Esophagus (tissue), 2 donors: ENCODE measurements around the gene CCDC192. TPM values are rescaled to one million over a fixed set of nuclear protein-coding genes. Genes with fewer than 3 reads are reported as not detected.

ENCODE experiments used
- H3K27ac ChIP-seq, 2 donors: one replicate each; pipeline ENCODE4 v1.5.1; 2013; ENCODE audit warnings: low read depth in 2 of 2, mild to moderate bottlenecking in 2 of 2, inconsistent platforms in 1 of 2, low read length in 1 of 2, moderate library complexity in 1 of 2
- H3K27me3 ChIP-seq, 2 donors: one replicate each; pipeline ENCODE4 v1.6.1; 2013; ENCODE audit warnings: low read length in 2 of 2, control low read depth in 1 of 2, mild to moderate bottlenecking in 1 of 2; ENCODE audit not compliant: insufficient read depth in 2 of 2, control insufficient read depth in 1 of 2
- H3K36me3 ChIP-seq, 2 donors: one replicate each; pipeline ENCODE4 v1.6.1; 2013; ENCODE audit warnings: low read length in 1 of 2; ENCODE audit not compliant: control insufficient read depth in 2 of 2, insufficient read depth in 2 of 2
- H3K4me1 ChIP-seq, 2 donors: one replicate each; pipeline ENCODE4 v1.6.1; 2013; ENCODE audit warnings: low read length in 1 of 2; ENCODE audit not compliant: control insufficient read depth in 2 of 2, insufficient read depth in 2 of 2
- H3K4me3 ChIP-seq, 2 donors: one replicate each; pipeline ENCODE4 v1.5.1; 2013; ENCODE audit warnings: low read length in 2 of 2, mild to moderate bottlenecking in 2 of 2, low read depth in 1 of 2, moderate library complexity in 1 of 2
- H3K9me3 ChIP-seq, 2 donors: one replicate each; pipeline ENCODE4 v1.6.1; 2013; ENCODE audit warnings: mild to moderate bottlenecking in 2 of 2, low read depth in 1 of 2, low read length in 1 of 2, moderate library complexity in 1 of 2; ENCODE audit not compliant: control insufficient read depth in 2 of 2, insufficient read depth in 1 of 2
- whole genome bisulfite sequencing, 2 donors: extraction: QIAGEN DNeasy Blood & Tissue Kit; methylation state at CpG; one replicate each; pipeline ENCODE4 v1.1.7; 2013; 5-methylcytosine and 5-hydroxymethylcytosine counted together
- polyA plus RNA-seq, 2 donors: library from polyadenylated mRNA; stranded (reverse); fragments of 200-250 nt; gene quantifications; one replicate each; pipeline ENCODE4 v1.2.3, GENCODE V29; 2013
- donor health status: healthy with polysubstance abuse.
- donor health status: Bipolar disorder and iron deficiency.

Gene CCDC192
- polyA plus RNA-seq, 2 donors: not detected

DNA sequence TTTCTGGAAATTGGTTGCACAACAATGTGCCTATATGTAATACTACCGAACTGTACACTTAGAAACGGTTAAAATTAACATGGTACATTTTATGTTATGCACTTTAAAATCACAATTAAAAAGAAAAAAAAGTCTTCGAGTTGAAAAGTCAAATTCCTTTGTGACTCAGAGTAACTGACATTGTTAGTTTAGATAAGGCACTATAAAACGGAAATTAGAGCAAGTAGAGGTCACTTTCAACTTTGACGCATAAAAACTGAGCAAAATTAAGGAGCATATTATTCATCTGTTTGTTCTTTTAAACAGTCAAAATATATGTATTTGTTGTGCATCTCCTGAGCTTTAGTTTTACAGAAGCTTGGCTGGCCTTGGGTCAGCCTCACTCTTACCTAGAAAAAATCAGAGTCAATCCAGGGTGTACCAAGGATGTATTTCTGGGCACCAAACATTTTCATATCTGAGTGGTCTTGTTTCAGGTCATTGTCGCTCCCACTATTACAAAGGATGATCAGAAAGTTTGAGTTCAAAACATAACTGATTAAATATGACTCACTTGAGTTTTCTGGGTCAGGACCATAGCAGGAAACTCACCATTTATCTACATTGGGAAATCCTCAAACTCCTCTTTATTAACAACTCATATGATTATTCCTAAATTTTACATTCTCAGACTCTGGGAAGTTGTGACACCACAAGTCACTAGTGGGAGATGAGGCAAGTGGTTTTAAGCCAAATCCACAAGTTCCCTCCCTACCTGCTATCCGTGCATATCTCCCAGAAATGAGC lies 160.6 kb downstream of the CCDC192 start:
- no peaks in the 10 kb centered on the region for H3K27me3 ChIP-seq
- H3K36me3 ChIP-seq: no peaks in the 10 kb centered on the region
- H3K4me1 ChIP-seq: no peaks in the 10 kb centered on the region
- H3K9me3 ChIP-seq: no peaks in the 10 kb centered on the region
- no peak overlapping the region for H3K27ac ChIP-seq
- no peak overlapping the region for H3K4me3 ChIP-seq
- WGBS, 2 donors: 75 to 79% methylated on average over 7 of the region's 7 CpGs

DNA sequence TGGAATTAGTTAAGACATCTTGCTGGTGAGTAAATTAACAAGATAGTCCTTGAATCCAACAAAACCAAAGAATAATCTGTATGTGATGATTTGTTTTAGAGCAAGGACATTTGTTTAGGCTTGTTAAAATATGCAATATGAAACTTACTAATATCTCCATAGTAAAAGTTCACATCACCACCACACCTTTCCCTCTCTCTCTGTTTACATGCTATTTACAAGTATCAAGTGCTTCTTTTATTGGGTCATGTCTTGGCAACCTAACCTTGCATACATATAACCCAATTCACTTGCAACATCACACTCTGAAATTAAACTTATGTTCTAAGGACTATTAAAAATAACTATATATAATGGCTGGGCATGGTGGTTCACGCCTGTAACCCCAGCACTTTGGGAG lies 161.3 kb downstream of the CCDC192 start:
- no peaks in the 10 kb centered on the region for H3K27me3 ChIP-seq
- H3K27ac ChIP-seq: no peak overlapping the region
- WGBS, 2 donors: 90 to 100% methylated on average over 1 of the region's 1 CpG
- H3K4me1 ChIP-seq: no peaks in the 10 kb centered on the region
- H3K9me3 ChIP-seq: no peaks in the 10 kb centered on the region
- no peak overlapping the region for H3K4me3 ChIP-seq
- H3K36me3 ChIP-seq: no peaks in the 10 kb centered on the region

DNA sequence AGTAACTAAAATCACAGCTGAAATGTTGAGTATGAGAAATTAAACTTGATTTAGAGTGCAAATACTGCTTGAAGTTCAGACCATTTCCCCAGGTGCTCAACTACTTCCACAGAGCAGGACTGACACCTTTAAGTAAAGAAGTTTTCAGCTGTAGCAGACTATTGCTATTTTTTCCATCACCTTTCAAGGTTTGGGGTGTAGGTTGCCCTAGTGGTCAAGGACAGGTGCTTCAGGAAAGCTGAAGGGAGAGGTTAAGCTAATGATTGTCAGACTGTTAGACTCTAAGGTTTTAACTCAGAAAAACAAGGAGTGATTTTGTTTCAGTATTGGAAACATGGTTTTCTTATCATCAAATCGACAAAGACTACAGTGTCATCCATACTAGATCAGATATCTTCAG lies 162.1 kb downstream of the CCDC192 start:
- no peak overlapping the region for H3K27ac ChIP-seq
- no peak overlapping the region for H3K4me3 ChIP-seq
- WGBS, 2 donors: 62 to 77% methylated on average over 1 of the region's 1 CpG
- no peaks in the 10 kb centered on the region for H3K9me3 ChIP-seq
- no peaks in the 10 kb centered on the region for H3K4me1 ChIP-seq
- H3K36me3 ChIP-seq: no peaks in the 10 kb centered on the region
- H3K27me3 ChIP-seq: no peaks in the 10 kb centered on the region

DNA sequence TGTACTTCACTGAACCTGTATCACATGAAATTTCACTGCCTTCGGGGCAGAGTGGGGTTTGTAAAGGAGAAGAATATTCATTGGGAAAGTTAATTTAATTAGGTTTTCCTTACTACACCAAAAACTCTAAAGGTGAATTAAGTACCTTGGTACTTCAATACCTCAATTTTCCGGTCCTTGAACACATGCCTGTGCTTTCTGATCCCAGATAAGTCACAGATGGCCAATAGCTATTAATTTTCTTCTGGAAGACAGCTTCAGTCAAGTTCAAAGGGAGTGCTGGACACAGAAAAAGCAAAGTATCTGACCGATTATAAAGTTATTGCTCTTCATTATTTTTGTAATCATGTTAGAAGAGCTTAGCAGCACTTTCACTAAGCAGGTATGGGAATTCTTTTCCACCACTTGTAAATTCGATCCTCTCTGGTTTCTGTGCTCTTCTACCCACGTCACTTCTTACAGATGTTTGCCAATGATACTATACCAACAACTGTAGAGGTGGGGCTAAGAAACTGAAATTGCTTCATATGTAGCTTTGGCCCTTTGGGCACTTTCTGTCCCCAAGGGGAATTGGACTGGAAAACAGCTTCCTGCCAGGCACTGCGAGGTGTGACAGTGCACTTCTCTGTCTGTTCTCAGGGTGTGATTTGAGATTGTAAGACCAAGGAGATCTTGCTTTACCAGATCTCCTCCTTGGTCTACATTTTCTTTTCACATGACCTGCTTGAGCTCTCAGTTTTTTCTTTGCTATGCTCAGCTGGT lies 164.0 kb downstream of the CCDC192 start:
- H3K27me3 ChIP-seq: no peaks in the 10 kb centered on the region

DNA sequence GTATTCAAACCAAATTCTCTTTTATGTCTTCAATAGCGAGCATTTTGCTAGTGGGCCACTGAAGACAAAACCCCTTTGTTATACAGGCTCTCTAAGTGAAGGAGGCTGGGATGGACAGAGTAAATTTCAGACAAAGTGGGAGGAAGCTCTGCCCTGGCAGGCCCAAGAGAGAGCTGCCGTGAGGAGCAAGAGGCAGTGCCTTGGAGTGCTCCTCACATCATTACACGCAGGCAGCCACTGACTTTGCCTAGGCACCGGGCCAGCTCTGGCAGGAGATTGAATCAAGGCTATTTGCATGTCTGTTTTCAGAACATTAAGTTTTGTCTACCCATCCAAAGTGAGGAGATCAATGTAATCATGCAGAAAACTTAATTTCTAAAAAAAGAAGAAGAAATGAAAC lies 167.7 kb downstream of the CCDC192 start:
- 24 to 36% methylated on average over 4 of the region's 4 CpGs for WGBS, 2 donors
- Histone ChIP-seq H3K9me3 (no peaks in the 10 kb centered on the region), H3K36me3 (no peaks in the 10 kb centered on the region), H3K4me1 (peaks cover 0 to 6% of the 10 kb centered on the region in 2 donors), H3K4me3 (no peak overlapping the region), H3K27me3 (no peaks in the 10 kb centered on the region), H3K27ac (peak overlapping the region in 1 of 2 donors; percentile 30)

More for the DNA sequence above, 164.0 kb downstream of the CCDC192 start:
- H3K27ac ChIP-seq: no peak overlapping the region
- H3K4me3 ChIP-seq: no peak overlapping the region
- H3K9me3 ChIP-seq: no peaks in the 10 kb centered on the region
- H3K4me1 ChIP-seq: peaks cover 0 to 3% of the 10 kb centered on the region in 2 donors
- H3K36me3 ChIP-seq: no peaks in the 10 kb centered on the region
- WGBS, 2 donors: 49 to 54% methylated on average over 6 of the region's 6 CpGs

DNA sequence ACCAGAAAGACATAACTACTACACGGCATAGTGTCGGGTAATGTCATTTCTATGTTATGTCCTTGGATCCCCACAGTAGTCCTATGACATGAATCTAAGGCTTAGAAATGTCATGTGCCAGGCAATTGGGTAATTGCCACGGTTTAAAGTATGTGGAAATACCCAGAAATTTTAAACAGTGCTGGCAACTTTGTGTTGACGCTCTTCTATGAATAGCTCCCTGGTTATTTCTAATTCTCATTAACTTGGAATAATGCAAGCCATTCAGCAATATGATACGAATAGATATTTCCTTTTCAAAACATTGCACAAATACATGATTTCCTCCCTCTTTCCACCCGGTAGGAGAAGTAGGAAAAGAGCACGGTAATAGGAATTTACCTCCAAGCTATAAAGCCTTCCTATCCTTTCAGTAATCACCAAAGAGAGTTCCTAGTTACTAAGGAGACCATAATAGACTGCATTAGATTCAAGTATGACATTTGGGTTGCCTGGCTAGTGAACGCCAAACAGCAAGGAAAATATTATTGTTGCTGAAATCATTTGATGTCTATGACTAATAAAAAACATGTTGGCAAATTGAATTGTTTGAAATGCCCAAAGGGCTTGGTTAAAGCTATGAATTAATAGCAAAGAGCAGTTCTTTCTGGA lies 168.4 kb downstream of the CCDC192 start:
- Histone ChIP-seq H3K4me1 (peaks cover 0 to 6% of the 10 kb centered on the region in 2 donors), H3K27me3 (no peaks in the 10 kb centered on the region), H3K9me3 (no peaks in the 10 kb centered on the region), H3K4me3 (no peak overlapping the region), H3K36me3 (no peaks in the 10 kb centered on the region), H3K27ac (no peak overlapping the region)
- WGBS, 2 donors: 27 to 47% methylated on average over 8 of the region's 8 CpGs

DNA sequence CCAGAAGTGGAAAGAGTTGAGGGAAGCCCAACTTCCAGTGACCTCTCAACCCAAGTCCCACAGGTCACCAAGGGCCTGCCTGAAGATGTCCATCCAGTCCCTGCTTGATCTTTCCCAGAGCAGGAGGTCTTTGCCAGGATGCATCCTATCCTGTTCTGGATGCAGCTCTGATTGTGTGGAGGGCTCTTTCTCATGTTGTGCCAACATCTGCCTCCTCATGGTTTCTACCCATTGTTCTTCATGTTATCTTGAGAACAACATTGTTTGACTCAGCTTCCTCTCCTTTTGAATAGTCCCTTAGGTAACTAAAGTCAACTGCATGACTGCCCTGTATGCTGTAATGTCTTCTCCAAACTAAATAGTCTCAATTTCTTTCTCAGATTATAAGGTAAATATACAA lies 169.3 kb downstream of the CCDC192 start:
- Histone ChIP-seq H3K9me3 (no peaks in the 10 kb centered on the region), H3K4me3 (no peak overlapping the region), H3K27ac (no peak overlapping the region), H3K4me1 (peaks cover 0 to 6% of the 10 kb centered on the region in 2 donors), H3K36me3 (no peaks in the 10 kb centered on the region), H3K27me3 (no peaks in the 10 kb centered on the region)

DNA sequence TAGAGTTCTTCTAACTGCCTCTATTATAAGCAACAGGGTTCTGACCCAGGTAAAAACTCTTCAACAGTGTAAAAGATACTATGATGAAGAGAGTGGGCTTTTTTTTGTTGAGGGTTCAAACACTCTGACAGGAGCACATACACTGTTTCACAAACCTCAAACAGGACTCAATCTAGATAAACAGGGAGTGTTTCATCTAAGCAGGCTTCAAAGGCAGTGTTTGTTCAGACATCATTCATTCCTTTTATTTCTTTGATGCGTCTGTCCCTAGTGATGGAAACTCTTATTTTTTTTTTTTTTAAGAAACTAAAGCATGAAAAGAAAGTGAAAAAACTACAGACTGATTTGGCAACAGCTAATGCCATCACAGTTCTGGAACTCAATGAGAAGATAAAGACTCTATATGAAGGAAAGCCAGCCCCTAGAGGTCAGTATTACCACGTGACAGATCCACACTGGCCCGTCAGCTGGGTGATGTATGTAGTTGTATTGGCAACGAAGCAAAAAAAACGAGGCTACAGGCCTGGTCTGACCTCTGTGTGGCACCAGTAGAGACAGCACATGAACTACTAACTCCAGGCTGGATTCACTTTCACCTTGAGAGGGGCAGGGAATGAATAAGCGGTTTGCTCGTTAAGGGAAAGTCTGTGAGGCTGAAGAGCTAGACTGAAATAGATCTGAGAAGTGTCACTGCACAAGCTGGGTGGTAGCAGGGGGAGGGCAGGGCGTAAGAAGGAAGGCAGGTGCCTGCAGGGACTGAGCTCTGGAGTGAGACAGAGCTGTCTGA lies 172.2 kb downstream of the CCDC192 start:
- no peaks in the 10 kb centered on the region for H3K27me3 ChIP-seq
- 19 to 20% methylated on average over 8 of the region's 8 CpGs for WGBS, 2 donors
- no peaks in the 10 kb centered on the region for H3K9me3 ChIP-seq
- H3K4me1 ChIP-seq: peaks cover 0 to 6% of the 10 kb centered on the region in 2 donors
- H3K27ac ChIP-seq: peak overlapping the region in 1 of 2 donors; percentile 40
- no peak overlapping the region for H3K4me3 ChIP-seq
- H3K36me3 ChIP-seq: no peaks in the 10 kb centered on the region

DNA sequence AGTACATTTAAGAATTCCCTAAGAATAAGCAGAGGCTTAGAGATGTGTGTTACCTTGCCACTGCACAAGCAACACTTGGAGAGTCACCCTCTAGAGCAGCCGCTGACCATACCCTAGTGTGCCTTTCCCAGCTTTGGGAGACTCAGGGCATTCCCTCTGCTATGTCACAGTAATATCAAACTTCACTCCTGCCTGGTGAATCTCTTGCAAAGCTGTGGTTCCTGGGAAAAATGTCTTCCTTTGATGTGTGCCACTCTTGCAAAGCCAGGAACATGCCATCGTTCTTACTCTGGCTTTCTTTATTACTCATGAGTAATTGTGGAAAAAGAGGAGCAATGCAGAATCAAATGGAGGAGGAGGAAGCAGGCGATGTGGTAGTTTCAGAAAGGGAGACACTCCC lies 173.2 kb downstream of the CCDC192 start:
- no peak overlapping the region for H3K4me3 ChIP-seq
- no peaks in the 10 kb centered on the region for H3K27me3 ChIP-seq
- 66 to 67% methylated on average over 3 of the region's 3 CpGs for WGBS, 2 donors
- H3K9me3 ChIP-seq: no peaks in the 10 kb centered on the region
- H3K27ac ChIP-seq: no peak overlapping the region
- no peaks in the 10 kb centered on the region for H3K36me3 ChIP-seq
- peaks cover 0 to 3% of the 10 kb centered on the region in 2 donors for H3K4me1 ChIP-seq
